OCI-LY7 (cell line): ENCODE data around the gene CCDC127.

ENCODE experiments used
- EZH2phosphoT487 ChIP-seq: fragments of 200-600 bp; sonication (generic); IDR thresholded peaks from 2 replicates; pipeline ENCODE4 v1.6.1; 2018; ENCODE audit warnings: low read depth, borderline replicate concordance, mild to moderate bottlenecking, mixed run types, antibody characterized with exemption, low read length, moderate library complexity, mixed read lengths
- TF ChIP-seq, protein P1 (sequence below): fragments of 200-600 bp; sonication (generic); conservative IDR thresholded peaks from 2 replicates; pipeline ENCODE4 v1.5.1; 2014; ENCODE audit warnings: mild to moderate bottlenecking, antibody characterized with exemption, low read length, moderate library complexity, mixed read lengths

DNA sequence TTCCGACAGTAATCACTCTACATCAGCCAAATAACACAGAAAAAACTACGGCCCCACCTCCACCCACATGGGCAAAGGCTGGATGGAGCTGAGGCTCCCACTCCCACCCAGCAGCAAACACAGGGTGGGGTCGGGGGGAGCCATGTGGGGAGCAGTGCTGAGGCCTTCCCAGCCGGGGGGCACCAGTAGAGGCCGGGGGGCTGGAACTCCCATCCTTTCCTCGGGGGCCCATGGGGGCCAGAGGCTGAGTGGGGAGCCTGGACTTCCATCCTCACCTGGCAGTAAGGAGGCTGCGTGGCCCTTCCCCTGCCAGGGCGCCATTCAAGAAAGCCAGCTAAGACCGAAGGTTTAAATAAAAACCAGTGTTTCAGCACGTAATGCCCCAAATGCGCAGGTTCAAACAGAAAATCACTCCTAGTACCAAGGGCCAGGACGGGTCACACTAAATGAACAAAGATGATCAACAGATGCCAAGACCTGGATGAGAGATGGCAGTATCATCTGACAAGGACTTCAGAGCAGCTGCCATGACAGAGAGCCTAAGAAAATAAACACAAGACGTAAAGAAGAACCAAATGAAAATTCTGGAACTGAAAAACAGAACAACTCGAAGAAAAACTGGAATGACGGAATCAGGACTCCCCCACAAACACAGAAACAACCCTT, 9.4 kb downstream of the CCDC127 start:
- TF ChIP-seq, protein P1, sequence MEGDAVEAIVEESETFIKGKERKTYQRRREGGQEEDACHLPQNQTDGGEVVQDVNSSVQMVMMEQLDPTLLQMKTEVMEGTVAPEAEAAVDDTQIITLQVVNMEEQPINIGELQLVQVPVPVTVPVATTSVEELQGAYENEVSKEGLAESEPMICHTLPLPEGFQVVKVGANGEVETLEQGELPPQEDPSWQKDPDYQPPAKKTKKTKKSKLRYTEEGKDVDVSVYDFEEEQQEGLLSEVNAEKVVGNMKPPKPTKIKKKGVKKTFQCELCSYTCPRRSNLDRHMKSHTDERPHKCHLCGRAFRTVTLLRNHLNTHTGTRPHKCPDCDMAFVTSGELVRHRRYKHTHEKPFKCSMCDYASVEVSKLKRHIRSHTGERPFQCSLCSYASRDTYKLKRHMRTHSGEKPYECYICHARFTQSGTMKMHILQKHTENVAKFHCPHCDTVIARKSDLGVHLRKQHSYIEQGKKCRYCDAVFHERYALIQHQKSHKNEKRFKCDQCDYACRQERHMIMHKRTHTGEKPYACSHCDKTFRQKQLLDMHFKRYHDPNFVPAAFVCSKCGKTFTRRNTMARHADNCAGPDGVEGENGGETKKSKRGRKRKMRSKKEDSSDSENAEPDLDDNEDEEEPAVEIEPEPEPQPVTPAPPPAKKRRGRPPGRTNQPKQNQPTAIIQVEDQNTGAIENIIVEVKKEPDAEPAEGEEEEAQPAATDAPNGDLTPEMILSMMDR = no peak
- TF ChIP-seq EZH2phosphoT487 = no peak
